ENCODE data around the gene BNC1. TPM values are rescaled to one million over a fixed set of nuclear protein-coding genes. Genes with fewer than 3 reads are reported as not detected.

BNC1 gene
- polyA plus RNA-seq, 1 of the 3 experiments (the other 2 are of a cell fraction) = not detected

DNA sequence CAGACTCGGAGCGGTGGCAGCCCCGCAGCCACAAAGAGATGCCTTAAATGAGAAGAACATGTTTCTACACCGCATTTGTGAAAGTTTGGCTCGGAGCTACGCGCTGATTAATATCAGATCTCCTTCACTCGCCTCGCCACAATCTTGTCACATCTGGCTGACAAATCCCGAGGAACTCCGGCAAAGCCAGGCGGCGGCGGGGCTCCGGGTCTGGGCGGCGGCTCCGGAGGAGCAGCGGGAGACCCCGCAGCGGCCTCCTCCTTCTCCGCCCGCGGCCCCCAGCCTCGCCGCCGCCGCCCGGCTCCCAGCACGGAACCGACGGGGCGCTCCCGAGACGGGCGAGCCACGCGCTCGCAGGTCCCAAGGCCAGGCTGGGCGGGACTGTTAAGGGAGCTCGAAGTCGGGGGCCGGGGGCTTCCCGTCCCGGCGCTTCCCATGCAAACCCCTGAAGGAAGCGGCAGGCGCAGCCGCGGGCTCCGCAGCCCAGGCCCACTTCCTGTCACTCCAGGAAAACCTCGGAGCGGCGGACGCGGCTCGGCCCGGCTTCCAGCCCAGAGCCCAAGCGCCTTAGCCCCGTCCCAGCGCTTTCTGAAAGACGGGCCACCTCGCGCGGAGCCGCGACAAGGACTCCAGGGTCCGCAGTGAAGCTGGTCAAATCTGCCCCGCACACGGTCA lies 1.2 kb downstream of the BNC1 start:
- peak; percentile 59 for DNase-seq
- H3K9me2 ChIP-seq = no peaks in the 10 kb centered on the region
- H3K36me3 ChIP-seq (replicated peaks in 1 of 2; ENCODE audit: control insufficient read depth in 1 of 2, insufficient read depth in 2 of 2, low read length in 1 of 2) = no peaks in the 10 kb centered on the region
- no peaks in the 10 kb centered on the region for H4K20me1 ChIP-seq (ENCODE audit: insufficient read depth)
- H2AFZ ChIP-seq (ENCODE audit: low read depth) = peak overlapping the region; percentile 65; the same call in 1 of the 2 replicates
- no peak overlapping the region for H3K9ac ChIP-seq
- peaks cover 0 to 6% of the 10 kb centered on the region in 2 experiments; a peak in 3 of 4 replicates for H3K4me1 ChIP-seq (ENCODE audit: control insufficient read depth in 1 of 2, insufficient read depth in 2 of 2, low read depth in 1 of 2, low read length in 1 of 2)
- TF ChIP-seq EZH2phosphoT487 (IDR thresholded peaks at IDR 0.05; ENCODE audit: borderline replicate concordance, low read depth) (0 out of 2 replicates have a peak, but pooled peaks have one; percentile 10), SMC3 (IDR thresholded peaks at IDR 0.05; ENCODE audit: low read depth, low read length) (no peak)
- no peaks in the 10 kb centered on the region for H3K9me3 ChIP-seq
- WGBS (ENCODE audit: low lambda C conversion rate) = 22% methylated on average over 24 of the region's 70 CpGs
- ChIA-PET CTCF (interaction anchor here (0.6 to 1.4 kb wide), 3 partner anchors 35 to 711 kb away, joined by 3 to 5 read pairs (median 3); no protein-coding TSS in a partner anchor), POLR2A (no interaction called here)
- no peaks in the 10 kb centered on the region for H3K79me2 ChIP-seq (ENCODE audit: insufficient read depth)
- peaks cover 23% of the 10 kb centered on the region for H3F3A ChIP-seq (replicated peaks; ENCODE audit: insufficient read depth)
- H3K27me3 ChIP-seq (ENCODE audit: insufficient read depth) = peaks cover 64% of the 10 kb centered on the region
- H3K27ac ChIP-seq (ENCODE audit: low read depth in 2 of 2, low read length in 1 of 2) = no peak overlapping the region
- H3K4me2 ChIP-seq = peak overlapping the region; percentile 57; the same call in 1 of the 2 replicates
- H3K4me3 ChIP-seq (ENCODE audit: low read depth in 2 of 2, low read length in 1 of 2) = peak overlapping the region in 1 of 2 experiments; percentile 21; a peak in 2 of 4 replicates

GRCh38 chr15:83282776-83283137 lies 1.7 kb downstream of the BNC1 start:
- Histone ChIP-seq H3K79me2 (ENCODE audit: insufficient read depth) (no peaks in the 10 kb centered on the region), H3K27ac (ENCODE audit: low read depth in 2 of 2, low read length in 1 of 2) (no peak overlapping the region), H3K9me2 (no peaks in the 10 kb centered on the region), H3K9ac (no peak overlapping the region), H3F3A (replicated peaks; ENCODE audit: insufficient read depth) (peaks cover 18% of the 10 kb centered on the region), H3K4me2 (0 out of 2 replicates have a peak overlapping the region, but pooled peaks have one; percentile 57), H2AFZ (ENCODE audit: low read depth) (no peak overlapping the region), H3K36me3 (replicated peaks in 1 of 2; ENCODE audit: control insufficient read depth in 1 of 2, insufficient read depth in 2 of 2, low read length in 1 of 2) (no peaks in the 10 kb centered on the region), H3K9me3 (no peaks in the 10 kb centered on the region), H4K20me1 (ENCODE audit: insufficient read depth) (no peaks in the 10 kb centered on the region), H3K4me3 (ENCODE audit: low read depth in 2 of 2, low read length in 1 of 2) (no peak overlapping the region), H3K4me1 (ENCODE audit: control insufficient read depth in 1 of 2, insufficient read depth in 2 of 2, low read depth in 1 of 2, low read length in 1 of 2) (peaks cover 0 to under 1% of the 10 kb centered on the region in 2 experiments; a peak in 2 of 4 replicates), H3K27me3 (ENCODE audit: insufficient read depth) (peaks cover 64% of the 10 kb centered on the region)
- TF ChIP-seq EZH2phosphoT487 (IDR thresholded peaks at IDR 0.05; ENCODE audit: borderline replicate concordance, low read depth) (peak; percentile 75; the same call in 1 of the 2 replicates), FOSL2 (IDR thresholded peaks at IDR 0.05; ENCODE audit: borderline replicate concordance, low read depth) (no peak)
- DNase-seq = peak; percentile 42
- ChIA-PET CTCF (interaction anchor here (0.6 to 1.4 kb wide), 2 partner anchors 34 to 712 kb away, joined by 3 to 5 read pairs; no protein-coding TSS in a partner anchor), POLR2A (no interaction called here)
- WGBS (ENCODE audit: low lambda C conversion rate) = 28% methylated on average over 10 of the region's 10 CpGs

- POLR2A ChIA-PET = no interaction called here
- Histone ChIP-seq H3K9me2 (no peaks in the 10 kb centered on the region), H3K27ac (ENCODE audit: low read depth in 2 of 2, low read length in 1 of 2) (no peak overlapping the region), H3F3A (replicated peaks; ENCODE audit: insufficient read depth) (peaks cover 15% of the 10 kb centered on the region), H3K4me2 (no peak overlapping the region), H3K27me3 (ENCODE audit: insufficient read depth) (peaks cover 64% of the 10 kb centered on the region), H3K9me3 (no peaks in the 10 kb centered on the region), H3K4me3 (ENCODE audit: low read depth in 2 of 2, low read length in 1 of 2) (no peak overlapping the region), H2AFZ (ENCODE audit: low read depth) (no peak overlapping the region), H3K9ac (no peak overlapping the region), H3K79me2 (ENCODE audit: insufficient read depth) (no peaks in the 10 kb centered on the region), H3K4me1 (ENCODE audit: control insufficient read depth in 1 of 2, insufficient read depth in 2 of 2, low read depth in 1 of 2, low read length in 1 of 2) (no peaks in the 10 kb centered on the region; a peak in 1 of 4 replicates), H3K36me3 (replicated peaks in 1 of 2; ENCODE audit: control insufficient read depth in 1 of 2, insufficient read depth in 2 of 2, low read length in 1 of 2) (no peaks in the 10 kb centered on the region), H4K20me1 (ENCODE audit: insufficient read depth) (no peaks in the 10 kb centered on the region)
- DNase-seq = no peak
- WGBS (ENCODE audit: low lambda C conversion rate) = 34% methylated on average over 5 of the region's 5 CpGs
- CTCF ChIA-PET = no interaction called here
- no peak for TF ChIP-seq MAX (IDR thresholded peaks at IDR 0.05; ENCODE audit: low read depth)
- no peak for TF ChIP-seq IRF3 (IDR thresholded peaks at IDR 0.05; ENCODE audit: low read depth, low read length)
- TF ChIP-seq SMC3 (IDR thresholded peaks at IDR 0.05; ENCODE audit: low read depth, low read length) = no peak
- TF ChIP-seq RAD21 (IDR thresholded peaks at IDR 0.05; ENCODE audit: low read length) = no peak
- no peak for TF ChIP-seq GATA2 (CRISPR knock-in tag; IDR thresholded peaks at IDR 0.05)
These were observed 2.3 kb downstream of the BNC1 start for GRCh38 chr15:83282141-83282540.

All from SK-N-SH (cell line).